ENCODE results near the gene CLDN6. TPM values are rescaled to one million over a fixed set of nuclear protein-coding genes. Genes with fewer than 3 reads are reported as not detected.
A peak's percentile ranks its signal among the peaks of the same experiment; 100 is the strongest.

The CLDN6 gene
- total and polyA plus RNA-seq, 9 of the 15 experiments (the other 6 are each of a cell fraction or from before 2014, with no cell fraction given), result 0.22 to 0.75 (median 0.38) TPM; not detected in 3

DNA sequence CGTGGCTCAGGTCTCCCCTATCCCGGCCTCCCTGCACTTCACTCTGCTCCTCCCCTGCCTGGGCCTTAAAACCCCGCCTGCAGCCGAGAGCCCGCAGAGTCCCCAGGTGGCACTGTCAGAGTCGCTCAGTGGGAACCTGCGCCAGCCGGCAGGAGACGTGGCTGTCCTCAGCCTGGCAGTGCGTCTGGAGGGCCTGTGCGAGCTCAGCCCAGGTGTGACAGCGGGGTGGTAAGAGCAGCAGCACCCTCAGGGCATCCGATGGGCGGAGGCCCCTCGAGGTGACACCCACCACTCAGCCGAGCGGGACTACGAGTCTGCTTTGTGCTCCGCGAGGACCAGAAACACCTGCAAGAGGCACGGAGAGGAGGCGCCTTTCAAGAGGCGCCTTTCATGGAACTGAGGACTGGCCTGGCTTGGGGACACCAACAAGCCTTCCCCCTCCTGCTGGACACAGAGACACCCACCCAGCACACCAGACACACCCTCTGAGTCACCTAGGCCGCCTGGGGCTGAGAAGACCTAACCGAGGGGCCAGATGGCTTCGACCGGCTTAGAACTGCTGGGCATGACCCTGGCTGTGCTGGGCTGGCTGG lies 5.1 kb downstream of the CLDN6 start, which contains the start of gene CLDN9:
Gene CLDN9 (plus strand): TSS at position 96 of the 593 bp plus-strand sequence. CDS start 440 bp downstream, at position 536.
- Histone ChIP-seq H4K20me1 (replicated peaks; ENCODE audit: control insufficient read depth, insufficient read depth, low read length) (no peaks in the 10 kb centered on the region), H3K4me3 (no peak within 1 kb of the TSS), H3K9me3 (replicated peaks; ENCODE audit: control insufficient read depth, insufficient read depth, low read depth, low read length) (no peaks in the 10 kb centered on the region), H3K79me2 (ENCODE audit: control insufficient read depth, insufficient read depth, low read length) (no peaks in the 10 kb centered on the region), H3K27ac (ENCODE audit: extremely low read depth, low read depth, low read length) (no peak within 1 kb of the TSS), H3K27me3 (ENCODE audit: control insufficient read depth in 2 of 2, insufficient read depth in 2 of 2, low read length in 2 of 2) (no peaks in the 10 kb centered on the region), H3K9ac (ENCODE audit: insufficient read depth in 1 of 2, low read depth in 2 of 2, low read length in 2 of 2) (peak within 1 kb of the TSS in 1 of 2 experiments; percentile 67; a peak in 2 of 4 replicates), H3K9me1 (ENCODE audit: control insufficient read depth, insufficient read depth, low read length) (peaks cover 3% of the 10 kb centered on the region), H2AFZ (ENCODE audit: low read depth, low read length) (no peak within 1 kb of the TSS), H3K36me3 (ENCODE audit: control insufficient read depth, insufficient read depth, low read length) (no peaks in the 10 kb centered on the region), H3K4me1 (replicated peaks in 1 of 2; ENCODE audit: control insufficient read depth in 2 of 2, insufficient read depth in 2 of 2, low read length in 2 of 2) (peaks cover 29 to 82% of the 10 kb centered on the region in 2 experiments), H3K4me2 (ENCODE audit: insufficient read depth, low read length) (no peak within 1 kb of the TSS)
- ATAC-seq (peak; percentile 11; the same call in 1 of the 3 replicates), DNase-seq (ENCODE audit: extremely low read depth in 1 of 4, low spot score in 3 of 4) (peak in 1 of 4 experiments; percentile 45), FAIRE-seq (no peak)
- in situ Hi-C loops (cut with MboI), result no loop called here
- intact Hi-C loops (cut with micrococcal nuclease), result no loop called here
- no TSS peak for BruUV-seq (replicated peaks)
- ChIA-PET CTCF (ENCODE audit: low intra/inter-chr PET ratio) (no interaction called here), POLR2A (no interaction called here)
- 60% methylated on average over 24 of the region's 27 CpGs for WGBS (ENCODE audit: insufficient coverage, low coverage, missing lambda C conversion rate)
- TF ChIP-seq EGR1 (conservative IDR thresholded peaks at IDR 0.05), result 0 out of 2 replicates have a peak, but pooled peaks have one; percentile 18
- TF ChIP-seq, protein P1, sequence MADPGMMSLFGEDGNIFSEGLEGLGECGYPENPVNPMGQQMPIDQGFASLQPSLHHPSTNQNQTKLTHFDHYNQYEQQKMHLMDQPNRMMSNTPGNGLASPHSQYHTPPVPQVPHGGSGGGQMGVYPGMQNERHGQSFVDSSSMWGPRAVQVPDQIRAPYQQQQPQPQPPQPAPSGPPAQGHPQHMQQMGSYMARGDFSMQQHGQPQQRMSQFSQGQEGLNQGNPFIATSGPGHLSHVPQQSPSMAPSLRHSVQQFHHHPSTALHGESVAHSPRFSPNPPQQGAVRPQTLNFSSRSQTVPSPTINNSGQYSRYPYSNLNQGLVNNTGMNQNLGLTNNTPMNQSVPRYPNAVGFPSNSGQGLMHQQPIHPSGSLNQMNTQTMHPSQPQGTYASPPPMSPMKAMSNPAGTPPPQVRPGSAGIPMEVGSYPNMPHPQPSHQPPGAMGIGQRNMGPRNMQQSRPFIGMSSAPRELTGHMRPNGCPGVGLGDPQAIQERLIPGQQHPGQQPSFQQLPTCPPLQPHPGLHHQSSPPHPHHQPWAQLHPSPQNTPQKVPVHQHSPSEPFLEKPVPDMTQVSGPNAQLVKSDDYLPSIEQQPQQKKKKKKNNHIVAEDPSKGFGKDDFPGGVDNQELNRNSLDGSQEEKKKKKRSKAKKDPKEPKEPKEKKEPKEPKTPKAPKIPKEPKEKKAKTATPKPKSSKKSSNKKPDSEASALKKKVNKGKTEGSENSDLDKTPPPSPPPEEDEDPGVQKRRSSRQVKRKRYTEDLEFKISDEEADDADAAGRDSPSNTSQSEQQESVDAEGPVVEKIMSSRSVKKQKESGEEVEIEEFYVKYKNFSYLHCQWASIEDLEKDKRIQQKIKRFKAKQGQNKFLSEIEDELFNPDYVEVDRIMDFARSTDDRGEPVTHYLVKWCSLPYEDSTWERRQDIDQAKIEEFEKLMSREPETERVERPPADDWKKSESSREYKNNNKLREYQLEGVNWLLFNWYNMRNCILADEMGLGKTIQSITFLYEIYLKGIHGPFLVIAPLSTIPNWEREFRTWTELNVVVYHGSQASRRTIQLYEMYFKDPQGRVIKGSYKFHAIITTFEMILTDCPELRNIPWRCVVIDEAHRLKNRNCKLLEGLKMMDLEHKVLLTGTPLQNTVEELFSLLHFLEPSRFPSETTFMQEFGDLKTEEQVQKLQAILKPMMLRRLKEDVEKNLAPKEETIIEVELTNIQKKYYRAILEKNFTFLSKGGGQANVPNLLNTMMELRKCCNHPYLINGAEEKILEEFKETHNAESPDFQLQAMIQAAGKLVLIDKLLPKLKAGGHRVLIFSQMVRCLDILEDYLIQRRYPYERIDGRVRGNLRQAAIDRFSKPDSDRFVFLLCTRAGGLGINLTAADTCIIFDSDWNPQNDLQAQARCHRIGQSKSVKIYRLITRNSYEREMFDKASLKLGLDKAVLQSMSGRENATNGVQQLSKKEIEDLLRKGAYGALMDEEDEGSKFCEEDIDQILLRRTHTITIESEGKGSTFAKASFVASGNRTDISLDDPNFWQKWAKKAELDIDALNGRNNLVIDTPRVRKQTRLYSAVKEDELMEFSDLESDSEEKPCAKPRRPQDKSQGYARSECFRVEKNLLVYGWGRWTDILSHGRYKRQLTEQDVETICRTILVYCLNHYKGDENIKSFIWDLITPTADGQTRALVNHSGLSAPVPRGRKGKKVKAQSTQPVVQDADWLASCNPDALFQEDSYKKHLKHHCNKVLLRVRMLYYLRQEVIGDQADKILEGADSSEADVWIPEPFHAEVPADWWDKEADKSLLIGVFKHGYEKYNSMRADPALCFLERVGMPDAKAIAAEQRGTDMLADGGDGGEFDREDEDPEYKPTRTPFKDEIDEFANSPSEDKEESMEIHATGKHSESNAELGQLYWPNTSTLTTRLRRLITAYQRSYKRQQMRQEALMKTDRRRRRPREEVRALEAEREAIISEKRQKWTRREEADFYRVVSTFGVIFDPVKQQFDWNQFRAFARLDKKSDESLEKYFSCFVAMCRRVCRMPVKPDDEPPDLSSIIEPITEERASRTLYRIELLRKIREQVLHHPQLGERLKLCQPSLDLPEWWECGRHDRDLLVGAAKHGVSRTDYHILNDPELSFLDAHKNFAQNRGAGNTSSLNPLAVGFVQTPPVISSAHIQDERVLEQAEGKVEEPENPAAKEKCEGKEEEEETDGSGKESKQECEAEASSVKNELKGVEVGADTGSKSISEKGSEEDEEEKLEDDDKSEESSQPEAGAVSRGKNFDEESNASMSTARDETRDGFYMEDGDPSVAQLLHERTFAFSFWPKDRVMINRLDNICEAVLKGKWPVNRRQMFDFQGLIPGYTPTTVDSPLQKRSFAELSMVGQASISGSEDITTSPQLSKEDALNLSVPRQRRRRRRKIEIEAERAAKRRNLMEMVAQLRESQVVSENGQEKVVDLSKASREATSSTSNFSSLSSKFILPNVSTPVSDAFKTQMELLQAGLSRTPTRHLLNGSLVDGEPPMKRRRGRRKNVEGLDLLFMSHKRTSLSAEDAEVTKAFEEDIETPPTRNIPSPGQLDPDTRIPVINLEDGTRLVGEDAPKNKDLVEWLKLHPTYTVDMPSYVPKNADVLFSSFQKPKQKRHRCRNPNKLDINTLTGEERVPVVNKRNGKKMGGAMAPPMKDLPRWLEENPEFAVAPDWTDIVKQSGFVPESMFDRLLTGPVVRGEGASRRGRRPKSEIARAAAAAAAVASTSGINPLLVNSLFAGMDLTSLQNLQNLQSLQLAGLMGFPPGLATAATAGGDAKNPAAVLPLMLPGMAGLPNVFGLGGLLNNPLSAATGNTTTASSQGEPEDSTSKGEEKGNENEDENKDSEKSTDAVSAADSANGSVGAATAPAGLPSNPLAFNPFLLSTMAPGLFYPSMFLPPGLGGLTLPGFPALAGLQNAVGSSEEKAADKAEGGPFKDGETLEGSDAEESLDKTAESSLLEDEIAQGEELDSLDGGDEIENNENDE (IDR thresholded peaks at IDR 0.05; ENCODE audit: low read depth, low read length), result no peak
- TF ChIP-seq, protein P2, sequence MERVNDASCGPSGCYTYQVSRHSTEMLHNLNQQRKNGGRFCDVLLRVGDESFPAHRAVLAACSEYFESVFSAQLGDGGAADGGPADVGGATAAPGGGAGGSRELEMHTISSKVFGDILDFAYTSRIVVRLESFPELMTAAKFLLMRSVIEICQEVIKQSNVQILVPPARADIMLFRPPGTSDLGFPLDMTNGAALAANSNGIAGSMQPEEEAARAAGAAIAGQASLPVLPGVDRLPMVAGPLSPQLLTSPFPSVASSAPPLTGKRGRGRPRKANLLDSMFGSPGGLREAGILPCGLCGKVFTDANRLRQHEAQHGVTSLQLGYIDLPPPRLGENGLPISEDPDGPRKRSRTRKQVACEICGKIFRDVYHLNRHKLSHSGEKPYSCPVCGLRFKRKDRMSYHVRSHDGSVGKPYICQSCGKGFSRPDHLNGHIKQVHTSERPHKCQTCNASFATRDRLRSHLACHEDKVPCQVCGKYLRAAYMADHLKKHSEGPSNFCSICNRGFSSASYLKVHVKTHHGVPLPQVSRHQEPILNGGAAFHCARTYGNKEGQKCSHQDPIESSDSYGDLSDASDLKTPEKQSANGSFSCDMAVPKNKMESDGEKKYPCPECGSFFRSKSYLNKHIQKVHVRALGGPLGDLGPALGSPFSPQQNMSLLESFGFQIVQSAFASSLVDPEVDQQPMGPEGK (CRISPR knock-in tag; IDR thresholded peaks at IDR 0.05; ENCODE audit: borderline replicate concordance), result no peak
- TF ChIP-seq NR4A1 (CRISPR knock-in tag; IDR thresholded peaks at IDR 0.05), result no peak
- no peak for TF ChIP-seq NR4A1 (tag; IDR thresholded peaks at IDR 0.05)
- no peak for TF ChIP-seq PHF20 (IDR thresholded peaks at IDR 0.05; ENCODE audit: partially characterized antibody)
- no peak for TF ChIP-seq POLR2B (IDR thresholded peaks at IDR 0.05; ENCODE audit: low read depth, partially characterized antibody)

Data from K562 (cell line).